Right lobe of liver (tissue), 4 donors: ENCODE measurements around the gene PTPRCAP.

Experiments used
- CTCF ChIP-seq, 4 donors: fragments of 200-600 bp in 3 of 4; fragments of 450-650 bp in 1 of 4; IDR thresholded peaks; one replicate each; pipeline versions ENCODE4 v1.5.1 to v1.8.0; 2016 to 2022; ENCODE audit warnings: antibody characterized with exemption in 4 of 4, mild to moderate bottlenecking in 2 of 4
- POLR2A ChIP-seq: fragments of 450-650 bp; IDR thresholded peaks from one replicate; pipeline ENCODE4 v1.6.1; 2017; ENCODE audit warnings: antibody characterized with exemption, mild to moderate bottlenecking
- donor health status: DM: no; HTN: no; CAD: no.
- donor health status: DM: no; HTN: no; CAD: no.
- donor health status: DM: no; HTN: yes; CAD: no.

DNA sequence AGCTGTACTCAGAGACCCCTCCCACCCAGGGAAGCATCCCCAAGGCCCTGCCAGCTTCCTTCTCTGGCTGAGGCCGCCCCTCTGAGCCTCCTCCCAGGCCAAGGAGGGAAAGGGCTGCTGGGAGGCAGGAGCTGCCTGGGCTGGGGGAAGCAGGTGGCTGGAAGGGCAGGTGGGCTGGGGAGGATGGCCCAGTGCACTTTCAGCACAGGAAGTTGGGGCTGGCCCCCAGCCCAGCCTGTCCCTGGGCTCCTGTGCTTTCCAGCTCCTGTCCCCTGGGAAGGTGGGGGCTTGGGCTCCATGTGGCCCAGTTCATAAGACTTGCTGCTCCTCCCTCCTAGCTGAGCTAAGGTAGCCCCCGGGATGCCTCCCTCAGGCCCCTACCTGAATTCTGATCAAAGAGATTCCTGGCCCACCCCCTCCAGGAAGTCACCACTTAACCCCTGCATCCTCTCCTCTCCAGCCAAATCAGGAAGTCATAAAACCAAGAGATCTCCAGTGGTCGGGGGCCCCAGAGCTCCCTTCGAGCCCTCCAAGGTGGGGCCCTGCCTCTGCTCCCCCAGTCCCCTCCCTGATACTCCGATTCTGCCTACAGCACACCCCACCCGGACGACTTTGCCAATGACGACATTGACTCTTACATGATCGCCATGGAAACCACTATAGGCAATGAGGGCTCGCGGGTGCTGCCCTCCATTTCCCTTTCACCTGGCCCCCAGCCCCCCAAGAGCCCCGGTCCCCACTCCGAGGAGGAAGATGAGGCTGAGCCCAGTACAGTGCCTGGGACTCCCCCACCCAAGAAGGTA is 40.7 kb downstream of the PTPRCAP start:
- TF ChIP-seq CTCF (IDR thresholded peaks at IDR 0.05), result no peak
- no peak for TF ChIP-seq POLR2A
